HG03460 (cell line): Measurements from ENCODE around the gene LRP1-AS.

Source experiments
- ATAC-seq: cut with Tn5 transposase; IDR thresholded peaks from one replicate; pipeline ENCODE4 v1.9.1; 2021; ENCODE audit not compliant: unreplicated experiment

The LRP1-AS gene

GRCh38 chr12:57101892-57102695, 45.3 kb downstream of the LRP1-AS start:
- no peak for ATAC-seq

- ATAC-seq, result no peak
Observed at GRCh38 chr12:57099766-57100165, 47.7 kb downstream of the LRP1-AS start.

GRCh38 chr12:57099047-57099714, 48.2 kb downstream of the LRP1-AS start:
- ATAC-seq, result no peak

GRCh38 chr12:57098546-57098945, 48.9 kb downstream of the LRP1-AS start:
- no peak for ATAC-seq

- ATAC-seq, result no peak
Observed at GRCh38 chr12:57097554-57097835, 49.9 kb downstream of the LRP1-AS start.

- no peak for ATAC-seq
Observed at GRCh38 chr12:57096748-57097553, 50.5 kb downstream of the LRP1-AS start.

- no peak for ATAC-seq
Observed at GRCh38 chr12:57096099-57096572, 51.3 kb downstream of the LRP1-AS start.

GRCh38 chr12:57095440-57095839, 52.0 kb downstream of the LRP1-AS start:
- ATAC-seq, result no peak
